ENCODE results near the gene DNAJC8.

The DNAJC8 gene

DNA sequence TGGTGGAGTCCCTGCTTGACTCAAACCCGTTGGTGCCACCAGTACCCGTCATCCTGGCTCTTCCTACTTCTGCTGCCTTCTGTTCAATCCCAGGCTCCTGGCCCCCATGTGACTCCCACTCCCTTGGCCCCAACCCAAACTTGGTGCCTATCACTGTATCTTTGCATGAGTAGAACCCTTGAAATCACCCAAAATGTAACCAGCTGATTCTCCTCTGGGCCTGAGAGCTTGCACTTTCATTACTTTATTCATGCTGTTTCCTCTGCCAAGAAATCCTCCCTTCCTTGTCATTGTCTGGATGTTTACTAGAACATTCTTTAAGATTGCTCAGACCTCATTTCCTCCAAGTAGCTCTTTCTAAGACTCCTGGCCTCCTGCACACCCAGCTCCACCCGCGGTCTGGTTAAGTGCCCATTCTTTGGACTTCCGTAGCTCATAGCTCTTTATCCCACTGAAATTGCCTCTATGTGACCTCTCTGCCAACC, 72.0 kb downstream of the DNAJC8 start:
- Histone ChIP-seq H4K20me1 (ENCODE audit: insufficient read depth, low read length) (no peaks in the 10 kb centered on the region), H3K9ac (ENCODE audit: low read depth, low read length) (no peak overlapping the region), H3K27ac (ENCODE audit: low read length) (no peak overlapping the region), H3K4me1 (ENCODE audit: insufficient read depth, low read length) (no peaks in the 10 kb centered on the region), H2AFZ (ENCODE audit: low read depth, low read length) (no peak overlapping the region), H3K4me3 (ENCODE audit: low read depth in 1 of 2, low read length in 2 of 2) (no peak overlapping the region), H3K9me3 (ENCODE audit: insufficient read depth, low read length, severe bottlenecking) (no peaks in the 10 kb centered on the region), H3K79me2 (ENCODE audit: insufficient read depth, low read length) (no peaks in the 10 kb centered on the region), H3K27me3 (ENCODE audit: insufficient read depth, low read length, poor library complexity) (peaks cover 8% of the 10 kb centered on the region), H3K4me2 (ENCODE audit: insufficient read depth, low read length) (no peak overlapping the region), H3K36me3 (ENCODE audit: insufficient read depth, low read length) (no peaks in the 10 kb centered on the region)
- no peak for TF ChIP-seq EZH2 (IDR thresholded peaks at IDR 0.05; ENCODE audit: borderline replicate concordance, low read depth, low read length, severe bottlenecking)
- TF ChIP-seq, protein P1, sequence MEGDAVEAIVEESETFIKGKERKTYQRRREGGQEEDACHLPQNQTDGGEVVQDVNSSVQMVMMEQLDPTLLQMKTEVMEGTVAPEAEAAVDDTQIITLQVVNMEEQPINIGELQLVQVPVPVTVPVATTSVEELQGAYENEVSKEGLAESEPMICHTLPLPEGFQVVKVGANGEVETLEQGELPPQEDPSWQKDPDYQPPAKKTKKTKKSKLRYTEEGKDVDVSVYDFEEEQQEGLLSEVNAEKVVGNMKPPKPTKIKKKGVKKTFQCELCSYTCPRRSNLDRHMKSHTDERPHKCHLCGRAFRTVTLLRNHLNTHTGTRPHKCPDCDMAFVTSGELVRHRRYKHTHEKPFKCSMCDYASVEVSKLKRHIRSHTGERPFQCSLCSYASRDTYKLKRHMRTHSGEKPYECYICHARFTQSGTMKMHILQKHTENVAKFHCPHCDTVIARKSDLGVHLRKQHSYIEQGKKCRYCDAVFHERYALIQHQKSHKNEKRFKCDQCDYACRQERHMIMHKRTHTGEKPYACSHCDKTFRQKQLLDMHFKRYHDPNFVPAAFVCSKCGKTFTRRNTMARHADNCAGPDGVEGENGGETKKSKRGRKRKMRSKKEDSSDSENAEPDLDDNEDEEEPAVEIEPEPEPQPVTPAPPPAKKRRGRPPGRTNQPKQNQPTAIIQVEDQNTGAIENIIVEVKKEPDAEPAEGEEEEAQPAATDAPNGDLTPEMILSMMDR (IDR thresholded peaks at IDR 0.05; ENCODE audit: borderline replicate concordance, extremely low read depth, low read length, poor library complexity, severe bottlenecking), result no peak
- DNase-seq (no peak), ATAC-seq (ENCODE audit: insufficient read depth, low read depth) (no peak)

DNA sequence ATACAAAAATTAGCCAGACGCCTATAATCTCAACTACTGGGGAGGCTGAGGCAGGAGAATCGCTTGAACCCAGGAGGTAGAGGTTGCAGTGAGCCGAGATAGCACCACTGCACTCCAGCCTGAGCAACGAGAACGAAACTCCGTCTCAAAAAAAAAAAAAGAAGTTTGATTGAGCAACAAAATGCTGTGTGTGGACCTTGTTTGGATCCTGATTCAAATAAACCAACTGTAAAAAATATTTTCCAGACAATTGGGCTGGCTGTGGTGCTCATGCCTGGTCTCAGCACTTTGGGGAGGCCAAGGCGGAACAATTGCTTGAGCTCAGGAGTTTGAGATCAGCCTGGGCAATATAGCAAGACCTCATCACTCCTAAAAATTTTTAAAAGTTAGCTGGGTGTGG, 73.1 kb downstream of the DNAJC8 start:
- no peak overlapping the region for H3K9ac ChIP-seq (ENCODE audit: low read depth, low read length)
- H3K4me1 ChIP-seq (ENCODE audit: insufficient read depth, low read length), result no peaks in the 10 kb centered on the region
- no peaks in the 10 kb centered on the region for H3K9me3 ChIP-seq (ENCODE audit: insufficient read depth, low read length, severe bottlenecking)
- peaks cover 8% of the 10 kb centered on the region for H3K27me3 ChIP-seq (ENCODE audit: insufficient read depth, low read length, poor library complexity)
- H2AFZ ChIP-seq (ENCODE audit: low read depth, low read length), result no peak overlapping the region
- no peaks in the 10 kb centered on the region for H4K20me1 ChIP-seq (ENCODE audit: insufficient read depth, low read length)
- no peak for TF ChIP-seq EZH2 (IDR thresholded peaks at IDR 0.05; ENCODE audit: borderline replicate concordance, low read depth, low read length, severe bottlenecking)
- TF ChIP-seq, protein P1 (IDR thresholded peaks at IDR 0.05; ENCODE audit: borderline replicate concordance, extremely low read depth, low read length, poor library complexity, severe bottlenecking), result no peak
- DNase-seq (no peak), ATAC-seq (ENCODE audit: insufficient read depth, low read depth) (no peak)
- H3K27ac ChIP-seq (ENCODE audit: low read length), result no peak overlapping the region
- no peaks in the 10 kb centered on the region for H3K36me3 ChIP-seq (ENCODE audit: insufficient read depth, low read length)
- H3K4me2 ChIP-seq (ENCODE audit: insufficient read depth, low read length), result no peak overlapping the region
- no peaks in the 10 kb centered on the region for H3K79me2 ChIP-seq (ENCODE audit: insufficient read depth, low read length)
- H3K4me3 ChIP-seq (ENCODE audit: low read depth in 1 of 2, low read length in 2 of 2), result no peak overlapping the region

DNA sequence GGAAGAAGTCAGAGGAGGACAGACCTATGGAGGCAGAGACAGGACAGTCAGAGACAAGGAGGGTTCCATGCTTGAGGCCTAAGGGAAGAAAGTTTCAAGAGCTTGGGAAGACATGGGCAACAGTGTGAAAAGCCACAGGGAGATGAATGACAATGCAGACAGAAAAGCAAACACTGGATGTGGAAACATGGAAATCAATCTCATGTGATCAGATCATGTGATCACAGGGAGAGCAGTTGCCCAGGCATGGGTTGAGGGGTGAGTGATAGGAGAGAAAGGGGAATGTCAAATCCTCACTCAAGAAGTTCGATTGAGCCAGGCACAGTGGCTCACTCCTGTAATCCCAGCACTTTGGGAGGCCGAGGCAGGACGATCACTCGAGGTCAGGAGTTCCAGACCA, 73.6 kb downstream of the DNAJC8 start:
- no peak for TF ChIP-seq EZH2 (IDR thresholded peaks at IDR 0.05; ENCODE audit: borderline replicate concordance, low read depth, low read length, severe bottlenecking)
- TF ChIP-seq, protein P1 (IDR thresholded peaks at IDR 0.05; ENCODE audit: borderline replicate concordance, extremely low read depth, low read length, poor library complexity, severe bottlenecking), result no peak
- no peak for ATAC-seq (ENCODE audit: insufficient read depth, low read depth)
- Histone ChIP-seq H3K27ac (ENCODE audit: low read length) (no peak overlapping the region), H3K36me3 (ENCODE audit: insufficient read depth, low read length) (no peaks in the 10 kb centered on the region), H4K20me1 (ENCODE audit: insufficient read depth, low read length) (no peaks in the 10 kb centered on the region), H3K9ac (ENCODE audit: low read depth, low read length) (no peak overlapping the region), H3K4me2 (ENCODE audit: insufficient read depth, low read length) (no peak overlapping the region), H3K4me3 (ENCODE audit: low read depth in 1 of 2, low read length in 2 of 2) (no peak overlapping the region), H3K27me3 (ENCODE audit: insufficient read depth, low read length, poor library complexity) (peaks cover 7% of the 10 kb centered on the region), H3K9me3 (ENCODE audit: insufficient read depth, low read length, severe bottlenecking) (no peaks in the 10 kb centered on the region), H3K4me1 (ENCODE audit: insufficient read depth, low read length) (no peaks in the 10 kb centered on the region), H2AFZ (ENCODE audit: low read depth, low read length) (no peak overlapping the region), H3K79me2 (ENCODE audit: insufficient read depth, low read length) (no peaks in the 10 kb centered on the region)
- no peak for DNase-seq

DNA sequence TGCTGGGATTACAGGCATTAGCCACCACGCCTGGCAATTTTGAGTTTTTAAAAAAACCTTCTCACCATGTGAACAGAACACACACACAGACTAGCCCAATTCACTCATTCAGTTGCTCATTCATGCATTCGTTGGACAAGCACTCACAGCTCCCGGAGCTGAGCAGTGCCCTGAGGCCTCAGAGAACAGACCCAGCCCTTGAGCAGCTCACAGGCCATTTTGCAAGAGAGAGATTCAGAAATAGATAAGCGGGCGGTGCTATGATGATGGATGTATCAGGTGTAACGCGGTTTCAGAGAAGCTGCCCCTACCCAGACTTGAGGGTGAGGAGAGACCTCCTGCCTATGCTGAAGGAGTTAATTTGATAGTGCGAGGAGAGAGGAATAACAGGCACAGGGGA, 74.9 kb downstream of the DNAJC8 start:
- H2AFZ ChIP-seq (ENCODE audit: low read depth, low read length), result no peak overlapping the region
- H3K27ac ChIP-seq (ENCODE audit: low read length), result no peak overlapping the region
- H3K4me3 ChIP-seq (ENCODE audit: low read depth in 1 of 2, low read length in 2 of 2), result no peak overlapping the region
- no peaks in the 10 kb centered on the region for H3K4me1 ChIP-seq (ENCODE audit: insufficient read depth, low read length)
- no peaks in the 10 kb centered on the region for H3K27me3 ChIP-seq (ENCODE audit: insufficient read depth, low read length, poor library complexity)
- TF ChIP-seq EZH2 (IDR thresholded peaks at IDR 0.05; ENCODE audit: borderline replicate concordance, low read depth, low read length, severe bottlenecking), result no peak
- TF ChIP-seq, protein P1 (IDR thresholded peaks at IDR 0.05; ENCODE audit: borderline replicate concordance, extremely low read depth, low read length, poor library complexity, severe bottlenecking), result no peak
- H3K79me2 ChIP-seq (ENCODE audit: insufficient read depth, low read length), result no peaks in the 10 kb centered on the region
- H3K36me3 ChIP-seq (ENCODE audit: insufficient read depth, low read length), result no peaks in the 10 kb centered on the region
- no peaks in the 10 kb centered on the region for H4K20me1 ChIP-seq (ENCODE audit: insufficient read depth, low read length)
- H3K9ac ChIP-seq (ENCODE audit: low read depth, low read length), result no peak overlapping the region
- no peak for DNase-seq
- no peaks in the 10 kb centered on the region for H3K9me3 ChIP-seq (ENCODE audit: insufficient read depth, low read length, severe bottlenecking)
- no peak overlapping the region for H3K4me2 ChIP-seq (ENCODE audit: insufficient read depth, low read length)
- no peak for ATAC-seq (ENCODE audit: insufficient read depth, low read depth)

Data from DND-41 (cell line).